Lung (tissue), 16 donors: ENCODE measurements around the gene RNASE9. TPM values are rescaled to one million over a fixed set of nuclear protein-coding genes. Genes with fewer than 3 reads are reported as not detected.
A peak's percentile ranks its signal among the peaks of the same experiment; 100 is the strongest.

ENCODE experiments used
- ATAC-seq: fragments of 200-7000 bp; cut with Tn5 transposase; one replicate; pipeline ENCODE4 v1.9.1; 2020; ENCODE audit warnings: moderate number of reproducible peaks; ENCODE audit not compliant: insufficient read depth, low FRiP score
- DNase-seq, 3 donors: peaks; one replicate each; pipeline ENCODE4 v3.0.0-alpha.2; 2013 to 2017
- H3K27ac ChIP-seq, 2 donors: one replicate each; pipeline ENCODE4 v1.5.1; 2013; ENCODE audit warnings: mild to moderate bottlenecking in 2 of 2, moderate library complexity in 2 of 2, control low read depth in 1 of 2, inconsistent platforms in 1 of 2, low read depth in 1 of 2, low read length in 1 of 2
- H3K27me3 ChIP-seq, 3 donors: one replicate each; pipeline ENCODE4 v1.5.1; 2013; ENCODE audit warnings: low read length in 2 of 3; ENCODE audit not compliant: control insufficient read depth in 3 of 3, insufficient read depth in 3 of 3
- H3K36me3 ChIP-seq, 4 donors: one replicate each; pipeline ENCODE4 v1.5.1; 2013; ENCODE audit warnings: low read length in 4 of 4, mild to moderate bottlenecking in 1 of 4, moderate library complexity in 1 of 4; ENCODE audit not compliant: control insufficient read depth in 4 of 4, insufficient read depth in 4 of 4
- H3K4me1 ChIP-seq, 5 donors: one replicate each; pipeline ENCODE4 v1.5.1; 2013; ENCODE audit warnings: low read length in 5 of 5, mild to moderate bottlenecking in 2 of 5, moderate library complexity in 1 of 5; ENCODE audit not compliant: control insufficient read depth in 5 of 5, insufficient read depth in 5 of 5
- H3K4me3 ChIP-seq: one replicate; pipeline ENCODE4 v1.5.1; 2013; ENCODE audit warnings: mild to moderate bottlenecking, control low read depth, moderate library complexity
- H3K9ac ChIP-seq, 2 donors: one replicate each; pipeline ENCODE4 v1.5.1; 2013; ENCODE audit warnings: low read length in 2 of 2, control low read depth in 1 of 2; ENCODE audit not compliant: insufficient read depth in 1 of 2
- H3K9me3 ChIP-seq, 4 donors: one replicate each; pipeline ENCODE4 v1.5.1; 2013; ENCODE audit warnings: low read length in 3 of 4, mild to moderate bottlenecking in 1 of 4, moderate library complexity in 1 of 4; ENCODE audit not compliant: control insufficient read depth in 4 of 4, insufficient read depth in 3 of 4
- CTCF ChIP-seq: IDR thresholded peaks from 2 replicates; pipeline ENCODE4 v1.5.1; 2012; ENCODE audit warnings: mild to moderate bottlenecking; ENCODE audit errors: control extremely low read depth, extremely low read depth
- whole genome bisulfite sequencing, 2 donors: extraction: QIAGEN DNeasy Blood & Tissue Kit; methylation state at CpG; one replicate each; pipeline ENCODE4 v1.1.7; 2013; 5-methylcytosine and 5-hydroxymethylcytosine counted together
- long read RNA-seq, 5 donors: transcript quantifications; one replicate each; lab custom pipeline, GENCODE V29; 2026
- polyA plus RNA-seq, 2 donors: library from polyadenylated mRNA; stranded (reverse); fragments of 200-250 nt; gene quantifications; one replicate each; pipeline ENCODE4 v1.2.1, GENCODE V29; 2013
- total RNA-seq, 2 donors: library from RNA; depleted of rRNA in 1 of 2; stranded (reverse); fragments of >200 nt in 1 of 2; gene quantifications; one replicate each; pipeline ENCODE4 v1.2.1, GENCODE V29; 2014 to 2021
- donor health status: control.
- donor health status: control.
- donor health status: Bipolar disorder and iron deficiency.
- donor health status: healthy.
- donor health status: DM: yes; HTN: yes; CAD: no.

The RNASE9 gene
- total RNA-seq: not detected
- not detected for polyA plus RNA-seq
- long read RNA-seq, donor 1: 0 reads
- long read RNA-seq, donor 2: 0 reads
- long read RNA-seq, donor 3: 0 reads
- long read RNA-seq, donor 4: 0 reads
- long read RNA-seq, donor 5: 0 reads

GRCh38 chr14:20560961-20561360 lies at the start of gene RNASE9:
TSS of gene RNASE9 (minus strand) at chr14:20561047.
- no peaks in the 10 kb centered on the region for H3K36me3 ChIP-seq
- 96 to 98% methylated on average over 3 of the region's 3 CpGs for WGBS, 2 donors
- H3K4me3 ChIP-seq: no peak within 1 kb of the TSS
- H3K9ac ChIP-seq: no peak within 1 kb of the TSS
- no peak within 1 kb of the TSS for H3K27ac ChIP-seq
- TF ChIP-seq CTCF: no peak
- no peaks in the 10 kb centered on the region for H3K9me3 ChIP-seq
- ATAC-seq: no peak
- no peaks in the 10 kb centered on the region for H3K27me3 ChIP-seq
- peaks cover 0 to 2% (median 0%) of the 10 kb centered on the region in 5 donors for H3K4me1 ChIP-seq
- DNase-seq: no peak

- no peak for TF ChIP-seq CTCF
- Histone ChIP-seq H3K27ac (peak overlapping the region in 1 of 2 donors; percentile 23), H3K4me3 (peak overlapping the region; percentile 90), H3K9me3 (no peaks in the 10 kb centered on the region), H3K9ac (peak overlapping the region in 1 of 2 donors; percentile 84), H3K4me1 (peaks cover 0 to 23% (median 2%) of the 10 kb centered on the region in 5 donors), H3K27me3 (no peaks in the 10 kb centered on the region), H3K36me3 (no peaks in the 10 kb centered on the region)
- DNase-seq (peak; percentile 82 to 91 (median 84)), ATAC-seq (peak; percentile 60)
- 3 to 6% methylated on average over 27 of the region's 27 CpGs for WGBS, 2 donors
These were observed 49.3 kb upstream of the RNASE9 start for GRCh38 chr14:20610002-20610765.

GRCh38 chr14:20609215-20610001 lies 48.6 kb upstream of the RNASE9 start:
- Histone ChIP-seq H3K4me1 (peaks cover 0 to 15% (median 2%) of the 10 kb centered on the region in 5 donors), H3K9ac (peak overlapping the region in 1 of 2 donors; percentile 84), H3K36me3 (no peaks in the 10 kb centered on the region), H3K27ac (peak overlapping the region in 1 of 2 donors; percentile 64), H3K4me3 (peak overlapping the region; percentile 90), H3K27me3 (no peaks in the 10 kb centered on the region), H3K9me3 (no peaks in the 10 kb centered on the region)
- 0 to 1% methylated on average over 44 of the region's 44 CpGs for WGBS, 2 donors
- TF ChIP-seq CTCF: peak; percentile 99
- DNase-seq (peak; percentile 82 to 95 (median 93)), ATAC-seq (peak; percentile 68)
